ENCODE measurements around the gene SPANXN2. TPM values are rescaled to one million over a fixed set of nuclear protein-coding genes. Genes with fewer than 3 reads are reported as not detected.

Gene SPANXN2
- total RNA-seq, 3 donors from 2014 or later, result not detected

GRCh38 chrX:143664302-143664701 is 56.2 kb downstream of the SPANXN2 start:
- peak in 1 of 3 donors; percentile 3 for DNase-seq
- TF ChIP-seq CTCF (IDR thresholded peaks at IDR 0.05), result peak; percentile 12
- intact Hi-C loops (cut with DNase I, micrococcal nuclease), result no loop called here

GRCh38 chrX:143663755-143664154 is 56.8 kb downstream of the SPANXN2 start:
- no peak for ATAC-seq
- Histone ChIP-seq H3K4me1 (ENCODE audit: low read depth) (no peaks in the 10 kb centered on the region), H3K4me3 (no peak overlapping the region), H3K9me3 (no peaks in the 10 kb centered on the region), H3K36me3 (ENCODE audit: low read depth) (no peaks in the 10 kb centered on the region)
- TF ChIP-seq CTCF (IDR thresholded peaks at IDR 0.05), result no peak
- no peak for DNase-seq
- intact Hi-C loops (cut with DNase I, micrococcal nuclease), result no loop called here

More at GRCh38 chrX:143664302-143664701, 56.2 kb downstream of the SPANXN2 start:
- Histone ChIP-seq H3K36me3 (ENCODE audit: low read depth) (no peaks in the 10 kb centered on the region), H3K4me3 (no peak overlapping the region), H3K9me3 (no peaks in the 10 kb centered on the region), H3K4me1 (ENCODE audit: low read depth) (no peaks in the 10 kb centered on the region)
- no peak for ATAC-seq

Other genes starting within 250 kb of the SPANXN2 start
- not detected for gene SPANXN3, start 203.3 kb downstream of the SPANXN2 start, total RNA-seq
- gene SLITRK4, start 84.7 kb downstream of the SPANXN2 start, total RNA-seq, result 1 to 10 TPM in 1 of 3 donors, under 1 TPM in 1, not detected in 1; 0.29 to 1.1 TPM
- gene UBE2NL, start 163.3 kb upstream of the SPANXN2 start, total RNA-seq, result not detected

All from mucosa of descending colon (tissue), 3 donors.